BE2C (cell line): ENCODE results near the gene GSTK1.

ENCODE experiments used
- DNase-seq: peaks from one replicate; pipeline ENCODE4 v3.0.0-alpha.2; 2020
- H3K27me3 ChIP-seq: fragments of 250-450 bp; sonication (Bioruptor Pico); 2 replicates; pipeline ENCODE4 v1.5.1; 2020; ENCODE audit warnings: mild to moderate bottlenecking
- H3K36me3 ChIP-seq: fragments of 250-450 bp; sonication (Bioruptor Pico); 2 replicates; pipeline ENCODE4 v1.5.1; 2020; ENCODE audit warnings: mild to moderate bottlenecking
- H3K4me1 ChIP-seq: fragments of 250-450 bp; sonication (Bioruptor Pico); 2 replicates; pipeline ENCODE4 v1.5.1; 2020
- H3K4me3 ChIP-seq: 2 replicates; pipeline ENCODE4 v1.5.1; 2011; ENCODE audit warnings: low read depth, low read length
- H3K9me3 ChIP-seq: fragments of 250-450 bp; sonication (Bioruptor Pico); 2 replicates; pipeline ENCODE4 v1.5.1; 2020
- CTCF ChIP-seq: IDR thresholded peaks from 2 replicates; pipeline ENCODE4 v1.5.1; 2012; ENCODE audit warnings: mild to moderate bottlenecking, low read depth, low read length

The GSTK1 gene

GRCh38 chr7:143269251-143269650, 6.0 kb downstream of the GSTK1 start:
- Histone ChIP-seq H3K27me3 (no peaks in the 10 kb centered on the region), H3K4me1 (no peaks in the 10 kb centered on the region), H3K9me3 (no peaks in the 10 kb centered on the region), H3K4me3 (no peak overlapping the region), H3K36me3 (no peaks in the 10 kb centered on the region; the same call in 1 of the 2 replicates)
- no peak for TF ChIP-seq CTCF
- no peak for DNase-seq

- Histone ChIP-seq H3K4me1 (no peaks in the 10 kb centered on the region), H3K27me3 (no peaks in the 10 kb centered on the region; the same call in 1 of the 2 replicates), H3K4me3 (no peak overlapping the region), H3K36me3 (no peaks in the 10 kb centered on the region; the same call in 1 of the 2 replicates), H3K9me3 (no peaks in the 10 kb centered on the region)
- DNase-seq = no peak
- no peak for TF ChIP-seq CTCF
These were observed 8.0 kb downstream of the GSTK1 start for GRCh38 chr7:143271240-143271639.

GRCh38 chr7:143272871-143273270, 9.6 kb downstream of the GSTK1 start:
- TF ChIP-seq CTCF = no peak
- H3K36me3 ChIP-seq = no peaks in the 10 kb centered on the region; the same call in 1 of the 2 replicates
- no peaks in the 10 kb centered on the region for H3K4me1 ChIP-seq
- no peaks in the 10 kb centered on the region for H3K9me3 ChIP-seq
- H3K27me3 ChIP-seq = no peaks in the 10 kb centered on the region; the same call in 1 of the 2 replicates
- DNase-seq = no peak
- H3K4me3 ChIP-seq = no peak overlapping the region

- Histone ChIP-seq H3K27me3 (no peaks in the 10 kb centered on the region; the same call in 1 of the 2 replicates), H3K36me3 (no peaks in the 10 kb centered on the region), H3K4me3 (no peak overlapping the region), H3K4me1 (peaks cover 11% of the 10 kb centered on the region), H3K9me3 (no peaks in the 10 kb centered on the region)
- no peak for TF ChIP-seq CTCF
- DNase-seq = no peak
These were observed 16.2 kb downstream of the GSTK1 start for GRCh38 chr7:143279186-143280098.

- TF ChIP-seq CTCF = no peak
- H3K4me1 ChIP-seq = peaks cover 12% of the 10 kb centered on the region
- no peaks in the 10 kb centered on the region for H3K36me3 ChIP-seq
- no peak overlapping the region for H3K4me3 ChIP-seq
- DNase-seq = no peak
- H3K9me3 ChIP-seq = no peaks in the 10 kb centered on the region
- H3K27me3 ChIP-seq = no peaks in the 10 kb centered on the region; the same call in 1 of the 2 replicates
These were observed 16.9 kb downstream of the GSTK1 start for GRCh38 chr7:143280160-143280559.

- no peak for DNase-seq
- Histone ChIP-seq H3K4me3 (no peak overlapping the region), H3K27me3 (no peaks in the 10 kb centered on the region; the same call in 1 of the 2 replicates), H3K4me1 (peaks cover 12% of the 10 kb centered on the region), H3K36me3 (no peaks in the 10 kb centered on the region), H3K9me3 (no peaks in the 10 kb centered on the region)
- TF ChIP-seq CTCF = no peak
These were observed 17.3 kb downstream of the GSTK1 start for GRCh38 chr7:143280566-143280965.
